Activated CD8-positive, alpha-beta memory T cell treated with anti-CD3 and anti-CD28 coated beads, Interleukin-2, amount 10 ng/mL, durations not matched to agents 7 days and 5 days (primary cell): ENCODE data around the gene FKBP5. TPM values are rescaled to one million over a fixed set of nuclear protein-coding genes. Genes with fewer than 3 reads are reported as not detected.
A peak's percentile ranks its signal among the peaks of the same experiment; 100 is the strongest.
"Not testable (repeated sequence)": the region's sequence is repeated elsewhere in the genome, so short reads cannot be mapped to it uniquely, and the experiment has no call there.

Source experiments
- ATAC-seq: fragments of 150-1000 bp; cut with Tn5 transposase; one replicate; pipeline ENCODE4 v1.10.0; 2021; ENCODE audit warnings: moderate library complexity
- CTCF ChIA-PET: fragments of 350-600 bp; sonication (Branson Sonifier 250); formaldehyde crosslinking; loops from one replicate; lab custom pipeline; 2021; ENCODE audit warnings: antibody characterized with exemption; lab: Charles Lee
- DNase-seq: peaks from one replicate; pipeline ENCODE4 v3.0.0-alpha.2; 2020
- H3K27ac Mint-ChIP-seq: one replicate; pipeline ENCODE4 v1.8.0; 2021; ENCODE audit warnings: mild to moderate bottlenecking, mixed read lengths
- H3K27me3 Mint-ChIP-seq: one replicate; pipeline ENCODE4 v1.8.0; 2021; ENCODE audit warnings: mixed read lengths
- H3K36me3 Mint-ChIP-seq: one replicate; pipeline ENCODE4 v1.8.0; 2021; ENCODE audit warnings: mild to moderate bottlenecking, mixed read lengths
- H3K4me1 Mint-ChIP-seq: one replicate; pipeline ENCODE4 v1.8.0; 2021; ENCODE audit warnings: mixed read lengths
- H3K4me3 Mint-ChIP-seq: one replicate; pipeline ENCODE4 v1.8.0; 2021; ENCODE audit warnings: mild to moderate bottlenecking, moderate library complexity, mixed read lengths
- H3K9me3 Mint-ChIP-seq: one replicate; pipeline ENCODE4 v1.8.0; 2022; ENCODE audit warnings: low read depth, mixed read lengths
- total RNA-seq, 2 experiments: library from RNA; stranded (reverse); gene quantifications; one replicate each; pipeline ENCODE4 v1.2.3, GENCODE V29; 2021

The FKBP5 gene
- total RNA-seq, 2 experiments from 2014 or later, result 53.8 to 70.6 TPM

DNA sequence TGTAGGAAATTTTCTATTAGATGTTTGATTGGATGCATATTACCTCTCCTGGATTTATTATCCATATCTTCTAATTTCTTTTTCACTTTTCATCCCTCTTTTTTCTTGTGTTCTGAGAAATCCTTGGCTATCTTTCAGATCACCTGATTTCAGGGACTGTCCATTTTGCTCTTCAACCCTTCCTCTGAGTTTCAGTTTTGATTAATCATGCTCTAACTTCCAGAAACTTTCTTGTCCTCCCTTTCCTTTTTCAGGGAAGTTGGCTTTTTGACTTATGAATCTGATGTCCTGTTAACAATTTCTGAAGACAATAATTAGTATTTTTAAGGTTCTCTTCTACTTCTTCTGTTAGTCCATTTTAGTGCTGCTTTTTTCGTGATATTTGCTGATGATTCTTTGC is 79.1 kb downstream of the FKBP5 start:
- CTCF ChIA-PET, result interaction anchor here (1.2 to 2.0 kb wide), 3 partner anchors 8 to 79 kb away, joined by 3 to 15 read pairs (median 3); partner anchors contain the start of gene FKBP5
- Mint-ChIP-seq H3K36me3 (peaks cover 71% of the 10 kb centered on the region), H3K27me3 (no peaks in the 10 kb centered on the region), H3K27ac (no peak overlapping the region), H3K9me3 (peaks cover 2% of the 10 kb centered on the region), H3K4me1 (peaks cover 30% of the 10 kb centered on the region), H3K4me3 (no peak overlapping the region)
- DNase-seq (no peak), ATAC-seq (no peak)

DNA sequence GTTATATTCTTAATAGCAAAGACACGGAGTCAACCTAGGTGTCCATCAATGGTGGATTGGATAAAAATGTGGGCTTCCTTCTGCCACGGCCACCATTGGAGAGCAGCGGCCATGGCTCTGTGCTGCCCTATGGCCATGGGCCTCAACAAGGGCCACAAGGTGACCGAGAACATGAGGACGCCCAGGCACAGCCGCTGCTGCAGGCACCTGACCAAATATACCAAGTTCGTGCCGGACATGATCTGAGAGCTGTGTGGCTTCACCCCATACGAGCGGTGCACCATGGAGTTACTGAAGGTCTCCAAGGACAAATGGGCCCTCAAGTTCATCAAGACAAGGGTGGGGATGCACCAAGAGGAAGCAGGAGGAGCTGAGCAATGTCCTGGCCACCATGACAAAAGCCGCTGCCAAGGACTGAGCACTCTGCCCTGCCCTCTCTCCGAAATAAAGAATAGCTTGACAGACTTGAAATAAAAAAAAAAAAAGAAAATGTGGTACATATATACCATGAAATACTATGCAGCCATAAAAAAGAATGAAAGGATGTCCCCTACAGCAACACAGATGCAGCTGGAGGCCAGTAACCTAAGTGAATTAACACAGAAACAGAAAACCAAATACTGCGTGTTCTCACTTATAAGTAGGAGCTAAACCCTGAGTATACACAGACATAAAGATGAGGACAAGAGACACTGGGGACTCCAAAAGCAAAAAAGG is 81.0 kb downstream of the FKBP5 start:
- H3K4me1 Mint-ChIP-seq, result peaks cover 36% of the 10 kb centered on the region
- CTCF ChIA-PET, result interaction anchor here (1.0 kb wide), 1 partner anchor 129 kb away, joined by 4 read pairs; no protein-coding TSS in a partner anchor
- no peak overlapping the region for H3K27ac Mint-ChIP-seq
- H3K36me3 Mint-ChIP-seq, result peaks cover 57% of the 10 kb centered on the region
- no peak overlapping the region for H3K4me3 Mint-ChIP-seq
- no peak for DNase-seq
- H3K27me3 Mint-ChIP-seq, result no peaks in the 10 kb centered on the region
- ATAC-seq, result no peak
- peaks cover 2% of the 10 kb centered on the region for H3K9me3 Mint-ChIP-seq

DNA sequence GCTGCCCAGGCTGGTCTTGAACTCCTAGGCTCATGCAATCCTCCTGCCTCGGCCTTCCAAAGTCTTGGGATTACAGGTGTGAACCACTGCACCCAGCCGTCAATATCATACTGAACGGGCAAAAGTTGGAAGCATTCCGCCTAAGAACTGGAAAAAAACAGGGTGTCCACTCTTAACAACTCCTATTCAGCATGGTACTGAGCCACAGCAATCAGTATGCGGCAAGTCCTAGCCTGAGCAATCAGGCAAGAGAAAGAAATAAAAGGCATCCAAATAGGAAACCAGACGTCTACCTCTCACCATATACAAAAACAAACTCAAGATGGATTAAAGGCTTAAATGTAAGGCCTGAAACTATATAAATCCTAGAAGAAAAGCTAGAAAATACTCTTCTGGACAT is 83.1 kb downstream of the FKBP5 start:
- Mint-ChIP-seq H3K4me3 (no peak overlapping the region), H3K9me3 (no peaks in the 10 kb centered on the region), H3K27ac (no peak overlapping the region), H3K36me3 (peaks cover 36% of the 10 kb centered on the region), H3K4me1 (peaks cover 39% of the 10 kb centered on the region), H3K27me3 (no peaks in the 10 kb centered on the region)
- no peak for DNase-seq
- CTCF ChIA-PET, result interaction anchor here (1.6 kb wide), 1 partner anchor 130 kb away, joined by 3 read pairs; no protein-coding TSS in a partner anchor
- ATAC-seq, result no peak

DNA sequence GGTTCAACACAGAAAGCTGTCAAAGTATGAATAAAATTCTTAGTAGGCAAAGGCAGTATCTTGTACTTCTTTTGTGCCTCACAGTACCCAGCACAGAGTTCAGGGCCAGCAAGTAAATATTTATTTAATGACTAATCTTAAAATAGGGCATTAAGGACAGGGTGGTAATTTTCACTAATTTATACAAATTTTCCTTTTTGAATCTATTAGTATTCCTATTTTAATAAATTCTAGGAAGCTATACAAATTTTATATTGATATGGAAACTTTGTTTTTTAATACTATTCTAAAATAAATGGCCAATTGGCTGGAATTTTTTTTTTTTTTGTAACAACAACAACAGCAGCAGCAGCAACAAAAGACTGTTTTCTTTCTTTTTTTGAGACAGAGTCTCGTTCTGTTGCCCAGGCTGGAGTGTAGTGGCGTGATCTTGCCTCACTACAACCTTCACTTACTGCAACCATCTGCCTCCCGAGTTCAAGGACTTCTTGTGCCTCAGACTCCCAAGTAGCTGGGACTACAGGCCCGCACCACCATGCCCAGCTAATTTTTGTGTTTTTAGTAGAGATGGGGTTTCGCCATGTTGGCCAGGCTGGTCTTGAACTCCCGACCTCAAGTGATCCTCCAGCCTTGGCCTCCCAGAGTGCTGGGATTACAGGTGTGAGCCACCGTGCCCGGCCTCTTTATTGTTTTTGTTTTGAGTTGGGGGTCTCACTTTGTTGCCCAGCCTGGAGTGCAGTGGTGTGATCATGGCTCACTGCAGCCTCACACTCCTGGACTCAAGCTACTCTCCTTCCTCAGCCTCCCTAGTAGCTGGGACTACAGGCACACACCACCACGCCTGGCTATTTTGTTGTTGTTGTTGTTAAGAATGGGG is 85.2 kb downstream of the FKBP5 start:
- no peaks in the 10 kb centered on the region for H3K27me3 Mint-ChIP-seq
- H3K4me3 Mint-ChIP-seq, result no peak overlapping the region
- peaks cover 28% of the 10 kb centered on the region for H3K36me3 Mint-ChIP-seq
- DNase-seq (no peak), ATAC-seq (no peak)
- H3K27ac Mint-ChIP-seq, result peak overlapping the region; percentile 80
- peaks cover 50% of the 10 kb centered on the region for H3K4me1 Mint-ChIP-seq
- H3K9me3 Mint-ChIP-seq, result no peaks in the 10 kb centered on the region
- CTCF ChIA-PET, result interaction anchor here (0.8 to 4.2 kb wide), 11 partner anchors 9 to 154 kb away, joined by 3 to 46 read pairs (median 3); partner anchors contain the start of gene ARMC12

DNA sequence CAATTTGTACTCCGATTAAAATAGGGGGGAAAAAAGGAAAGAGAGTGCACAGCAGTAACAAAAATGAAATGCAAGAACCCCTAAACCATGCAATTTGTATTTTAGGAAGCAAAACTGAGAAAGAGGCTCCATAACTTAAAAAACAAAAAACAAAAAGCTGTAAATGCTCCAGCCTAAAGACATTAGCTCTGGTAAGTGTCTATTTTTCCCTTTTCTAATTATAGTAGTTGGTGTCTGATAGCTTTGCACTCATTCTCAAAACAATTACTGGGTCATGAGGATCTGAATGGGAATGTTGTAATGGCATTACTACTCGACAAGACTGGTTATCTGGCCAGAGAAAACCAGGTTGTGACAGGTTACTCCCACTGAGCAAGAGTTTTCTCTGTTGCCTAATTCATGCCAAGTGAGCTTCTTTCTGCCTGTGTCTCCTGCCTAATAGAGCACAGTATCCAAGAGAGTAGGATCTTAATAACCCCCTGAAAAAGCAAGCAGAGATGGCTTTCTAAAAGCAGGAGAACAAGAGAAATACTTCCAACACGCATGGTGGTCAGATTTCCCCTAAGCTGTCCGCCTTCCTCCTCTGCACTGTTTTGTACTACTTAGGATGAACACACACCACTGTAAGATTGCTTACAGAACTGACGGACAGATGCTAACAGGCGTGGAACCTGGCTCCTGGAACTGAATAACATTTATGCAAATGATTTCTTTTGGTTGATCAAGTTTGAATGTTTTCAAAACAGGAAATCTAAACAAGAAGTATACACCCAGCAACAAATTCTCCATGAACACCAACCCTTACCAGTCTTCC is 86.4 kb downstream of the FKBP5 start:
- Mint-ChIP-seq H3K36me3 (peaks cover 21% of the 10 kb centered on the region), H3K4me1 (peaks cover 50% of the 10 kb centered on the region), H3K9me3 (no peaks in the 10 kb centered on the region), H3K27me3 (no peaks in the 10 kb centered on the region), H3K27ac (peak overlapping the region; percentile 80), H3K4me3 (peak overlapping the region; percentile 48)
- CTCF ChIA-PET, result interaction anchor here (0.8 to 4.2 kb wide), 17 partner anchors 7 to 155 kb away, joined by 3 to 46 read pairs (median 3); partner anchors contain the start of gene ARMC12
- ATAC-seq (peak; percentile 20), DNase-seq (no peak)

DNA sequence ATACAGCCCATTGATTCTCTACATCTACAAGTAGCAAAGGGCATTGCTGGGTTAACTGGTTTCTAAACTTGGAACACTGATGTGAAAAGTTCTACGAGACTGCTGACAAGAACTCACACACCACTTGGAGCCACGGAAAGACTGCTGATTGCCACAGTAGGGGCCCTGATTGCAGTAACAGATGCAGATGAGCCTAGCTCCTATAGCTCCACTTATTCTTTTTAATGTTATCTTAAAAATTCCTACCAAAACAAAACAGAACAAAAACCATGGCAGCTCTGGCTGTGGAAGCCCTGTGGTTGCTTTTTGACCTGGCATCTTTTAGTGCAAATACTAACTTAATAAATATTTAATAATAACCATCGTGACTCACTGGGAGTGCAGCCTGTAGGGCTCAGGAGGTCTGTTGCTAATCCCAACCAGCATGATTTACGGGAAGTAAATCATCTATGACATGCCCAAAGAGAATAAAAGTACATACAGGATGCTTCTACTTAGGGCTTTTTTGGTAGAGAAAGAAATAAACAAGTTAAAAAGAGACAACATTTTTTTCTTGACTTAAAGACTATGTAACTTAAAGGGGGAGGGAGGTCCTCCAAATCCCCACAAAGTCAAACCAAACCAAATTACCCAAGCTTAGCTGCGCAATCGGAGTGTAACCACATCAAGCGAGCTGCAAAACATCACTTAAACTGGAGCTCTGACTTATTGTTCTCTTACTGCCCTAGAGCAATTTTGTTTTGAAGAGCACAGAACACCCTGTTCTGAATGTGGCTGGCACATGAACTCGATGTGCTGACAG is 87.2 kb downstream of the FKBP5 start:
- CTCF ChIA-PET, result interaction anchor here (0.8 to 4.2 kb wide), 15 partner anchors 9 to 135 kb away, joined by 3 to 46 read pairs (median 5); partner anchors contain the start of gene ARMC12
- Mint-ChIP-seq H3K4me1 (peaks cover 47% of the 10 kb centered on the region), H3K36me3 (peaks cover 28% of the 10 kb centered on the region), H3K27me3 (no peaks in the 10 kb centered on the region), H3K9me3 (no peaks in the 10 kb centered on the region), H3K4me3 (peak overlapping the region; percentile 62), H3K27ac (peak overlapping the region; percentile 80)
- DNase-seq (peak; percentile 67), ATAC-seq (peak; percentile 76)

DNA sequence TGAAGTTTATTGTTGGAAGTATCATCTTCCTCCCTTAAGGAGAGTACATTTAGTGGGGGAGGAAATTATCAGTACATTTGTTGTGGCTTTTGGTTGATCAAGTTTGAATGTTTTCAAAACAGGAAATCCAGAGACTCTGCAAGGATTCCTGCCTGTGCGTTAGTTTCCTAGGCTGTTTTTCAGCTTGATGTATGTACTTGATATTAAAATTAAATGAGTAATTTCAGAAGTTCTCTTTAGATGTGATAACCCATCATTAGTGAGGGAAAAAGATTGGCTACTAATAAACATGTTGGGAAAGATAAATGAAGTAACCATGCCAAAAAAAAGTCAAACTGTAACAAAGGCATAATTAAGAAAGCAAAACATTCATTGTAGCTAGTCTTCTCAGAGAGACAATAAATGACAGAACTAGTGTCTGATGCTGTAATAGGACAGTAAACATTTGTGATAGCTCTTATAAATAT is 88.0 kb downstream of the FKBP5 start:
- Mint-ChIP-seq H3K4me3 (peak overlapping the region; percentile 62), H3K27me3 (no peaks in the 10 kb centered on the region), H3K4me1 (peaks cover 43% of the 10 kb centered on the region), H3K27ac (peak overlapping the region; percentile 80), H3K36me3 (peaks cover 28% of the 10 kb centered on the region), H3K9me3 (no peaks in the 10 kb centered on the region)
- CTCF ChIA-PET, result interaction anchor here (0.6 to 4.2 kb wide), 9 partner anchors 10 to 136 kb away, joined by 3 to 46 read pairs (median 9); partner anchors contain the start of gene ARMC12
- no peak for DNase-seq
- ATAC-seq, result no peak

DNA sequence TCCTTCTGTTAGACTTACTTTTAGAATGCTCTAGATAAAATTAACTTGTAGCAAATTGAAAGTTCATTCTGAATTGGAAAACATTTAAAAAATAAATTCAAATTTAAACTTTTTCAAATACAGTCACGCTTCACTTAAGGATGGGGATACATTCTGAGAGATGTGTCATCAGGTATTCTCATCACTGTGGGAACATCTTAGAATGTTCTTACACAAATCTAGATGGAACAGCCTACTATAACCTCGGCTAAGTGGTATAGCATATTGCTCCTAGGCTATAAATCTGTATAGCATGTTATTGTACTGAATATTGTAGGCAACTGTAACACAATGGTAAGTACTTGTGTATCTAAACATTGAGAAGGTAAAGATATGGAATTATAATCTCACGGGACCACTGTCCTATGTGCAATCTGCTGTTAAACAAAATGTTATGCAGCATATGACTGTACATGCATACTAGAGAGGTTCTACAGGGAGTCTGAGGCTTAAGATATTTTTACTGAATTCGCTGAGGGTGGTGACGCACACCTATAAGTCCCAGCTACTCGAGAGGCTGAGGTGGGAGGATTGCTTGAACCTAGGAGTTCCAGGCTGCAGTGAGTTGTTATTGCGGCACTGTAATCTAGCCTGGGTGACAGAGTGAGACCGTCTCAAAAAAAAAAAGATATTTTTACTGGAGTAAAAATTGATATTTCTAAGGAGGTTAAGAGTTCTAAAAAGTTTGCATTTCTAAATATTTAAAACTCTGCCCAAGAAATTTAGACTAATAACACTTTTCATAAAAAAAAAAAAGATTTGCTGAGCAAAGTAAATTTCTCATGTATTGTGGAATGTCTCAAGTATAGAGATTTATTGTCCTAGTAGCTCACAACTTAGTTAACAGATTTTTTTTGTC is 88.7 kb downstream of the FKBP5 start:
- DNase-seq (no peak), ATAC-seq (no peak)
- Mint-ChIP-seq H3K27ac (peak overlapping the region; percentile 80), H3K4me1 (peaks cover 46% of the 10 kb centered on the region), H3K4me3 (no peak overlapping the region), H3K36me3 (peaks cover 23% of the 10 kb centered on the region), H3K27me3 (no peaks in the 10 kb centered on the region), H3K9me3 (no peaks in the 10 kb centered on the region)
- CTCF ChIA-PET, result interaction anchor here (0.6 to 4.2 kb wide), 8 partner anchors 9 to 136 kb away, joined by 3 to 46 read pairs (median 12); partner anchors contain the start of gene ARMC12

DNA sequence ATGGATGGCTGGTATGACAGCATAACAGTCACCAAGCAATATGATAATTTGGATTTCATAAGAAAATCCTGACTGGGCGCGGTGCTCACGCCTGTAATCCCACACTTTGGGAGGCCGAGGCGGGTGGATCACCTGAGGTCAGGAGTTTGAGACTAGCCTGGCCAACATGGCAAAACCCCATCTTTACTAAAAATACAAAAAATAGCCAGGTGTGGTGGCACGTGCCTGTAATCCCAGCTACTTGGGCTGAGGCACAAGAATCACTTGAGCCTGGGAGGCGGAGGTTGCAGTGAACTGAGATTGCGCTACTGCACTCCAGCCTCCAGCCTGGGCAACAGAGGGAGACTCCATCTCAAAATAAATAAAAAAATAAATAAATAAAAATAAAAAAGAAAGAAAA is 90.1 kb downstream of the FKBP5 start:
- ATAC-seq, H3K27ac Mint-ChIP-seq, CTCF ChIA-PET, H3K4me3 Mint-ChIP-seq, H3K9me3 Mint-ChIP-seq, DNase-seq, H3K27me3 Mint-ChIP-seq: not testable (repeated sequence)
- Mint-ChIP-seq H3K36me3 (peaks cover 28% of the 10 kb centered on the region), H3K4me1 (peaks cover 54% of the 10 kb centered on the region)

DNA sequence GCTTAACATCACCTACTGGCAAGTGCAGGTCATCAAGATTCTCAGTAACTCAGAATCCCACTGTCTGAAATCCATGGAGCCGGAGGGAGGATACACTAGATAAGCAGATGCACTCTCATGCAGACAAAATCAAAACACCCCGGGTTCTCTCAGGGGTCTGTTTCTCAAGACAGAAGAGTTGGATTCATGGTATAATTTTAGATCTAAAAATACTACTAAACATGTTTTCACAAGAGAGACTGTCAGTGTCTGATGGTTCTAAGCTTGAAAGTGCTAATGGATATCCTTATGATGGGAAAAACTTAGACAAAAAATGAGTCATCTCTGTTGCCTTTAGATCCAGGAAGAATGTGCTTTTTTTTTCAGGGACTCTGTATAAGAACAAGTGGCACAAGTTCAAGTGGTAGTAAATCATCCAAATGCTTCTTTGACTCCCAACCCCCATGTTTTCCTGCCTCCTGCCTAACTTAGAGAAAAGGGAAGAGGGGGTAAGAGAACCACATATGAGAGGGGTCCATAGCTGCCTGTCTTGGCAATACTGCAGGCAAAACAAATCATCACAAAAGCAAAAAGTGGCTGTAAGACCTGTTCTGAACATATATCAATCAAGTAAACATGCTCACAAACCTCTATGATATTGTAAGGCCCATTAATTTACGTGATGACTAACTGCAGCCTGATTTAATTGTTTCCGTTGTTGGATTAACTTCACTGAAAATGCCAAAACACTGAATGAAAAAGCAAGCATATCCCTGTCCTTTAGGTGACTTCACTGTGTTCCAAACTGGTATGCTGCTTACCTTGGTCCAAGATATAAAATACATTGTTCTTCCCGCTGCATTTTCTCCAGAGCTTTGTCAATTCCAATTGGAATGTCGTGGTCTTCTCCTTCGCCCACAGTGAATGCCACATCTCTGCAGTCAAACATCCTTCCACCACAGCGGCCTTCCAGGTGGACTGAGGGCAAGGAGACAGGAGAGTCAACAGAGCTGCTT is 92.0 kb downstream of the FKBP5 start:
- Mint-ChIP-seq H3K27me3 (no peaks in the 10 kb centered on the region), H3K4me1 (peaks cover 40% of the 10 kb centered on the region), H3K36me3 (peaks cover 32% of the 10 kb centered on the region), H3K27ac (peak overlapping the region; percentile 8), H3K9me3 (no peaks in the 10 kb centered on the region), H3K4me3 (no peak overlapping the region)
- DNase-seq (no peak), ATAC-seq (no peak)
- CTCF ChIA-PET, result interaction anchor here (1.2 to 1.3 kb wide), 2 partner anchors 12 to 141 kb away, joined by 3 to 4 read pairs; no protein-coding TSS in a partner anchor
